ENCODE data around the gene MYO10.

Gene MYO10

GRCh38 chr5:16704945-16705344, 231.1 kb downstream of the MYO10 start:
- no peak for DNase-seq

GRCh38 chr5:16702964-16703363, 233.1 kb downstream of the MYO10 start:
- DNase-seq: no peak

GRCh38 chr5:16701134-16702099, 234.7 kb downstream of the MYO10 start:
- DNase-seq: no peak

GRCh38 chr5:16700081-16700480, 236.0 kb downstream of the MYO10 start:
- DNase-seq: no peak

GRCh38 chr5:16695779-16696178, 240.3 kb downstream of the MYO10 start:
- DNase-seq: no peak

GRCh38 chr5:16693879-16694278, 242.2 kb downstream of the MYO10 start:
- no peak for DNase-seq

- no peak for DNase-seq
These were observed 244.4 kb downstream of the MYO10 start for GRCh38 chr5:16691731-16692130.

- no peak for DNase-seq
These were observed 245.7 kb downstream of the MYO10 start for GRCh38 chr5:16690243-16690852.

GRCh38 chr5:16687898-16688297, 248.2 kb downstream of the MYO10 start:
- DNase-seq: no peak

- no peak for DNase-seq
These were observed 251.0 kb downstream of the MYO10 start for GRCh38 chr5:16685069-16685468.

GRCh38 chr5:16681876-16682275, 254.2 kb downstream of the MYO10 start:
- DNase-seq: no peak

GRCh38 chr5:16679863-16680262, 256.2 kb downstream of the MYO10 start:
- no peak for DNase-seq

GRCh38 chr5:16679190-16679589, 256.9 kb downstream of the MYO10 start:
- no peak for DNase-seq

- no peak for DNase-seq
These were observed 260.3 kb downstream of the MYO10 start for GRCh38 chr5:16675806-16676205.

- DNase-seq: no peak
These were observed 261.3 kb downstream of the MYO10 start for GRCh38 chr5:16674750-16675149.

- DNase-seq: peak; percentile 42
These were observed 262.6 kb downstream of the MYO10 start for GRCh38 chr5:16673241-16674201.

GRCh38 chr5:16671208-16671607, 264.9 kb downstream of the MYO10 start:
- DNase-seq: no peak

- DNase-seq: no peak
These were observed 266.3 kb downstream of the MYO10 start for GRCh38 chr5:16669776-16670175.

- no peak for DNase-seq
These were observed 267.5 kb downstream of the MYO10 start for GRCh38 chr5:16668631-16669030.

- no peak for DNase-seq
These were observed 267.9 kb downstream of the MYO10 start for GRCh38 chr5:16668194-16668593.

- DNase-seq: no peak
These were observed 269.1 kb downstream of the MYO10 start for GRCh38 chr5:16666883-16667398.

GRCh38 chr5:16666130-16666882, 269.8 kb downstream of the MYO10 start:
- DNase-seq: no peak

Data from activated gamma-delta T cell treated with Interleukin-2 at 50 U/mL for 16 hours (primary cell).